GM21528 (cell line): ENCODE results near the gene ZFC3H1.
"Not testable (repeated sequence)": the region's sequence is repeated elsewhere in the genome, so short reads cannot be mapped to it uniquely, and the experiment has no call there.

Experiments used
- ATAC-seq: cut with Tn5 transposase; IDR thresholded peaks from one replicate; pipeline ENCODE4 v1.9.1; 2021; ENCODE audit warnings: mild to moderate bottlenecking, moderate library complexity; ENCODE audit not compliant: unreplicated experiment, low FRiP score

The ZFC3H1 gene

GRCh38 chr12:71663561-71664410, at the start of gene ZFC3H1, which contains the start of gene THAP2:
ZFC3H1 (minus strand) TSS chr12:71663848; CDS start chr12:71663610, 238 bp downstream.
THAP2 (plus strand) TSS chr12:71664301; CDS start chr12:71664510, 209 bp downstream.
- ATAC-seq: peak; percentile 91

- no peak for ATAC-seq
Measured at GRCh38 chr12:71710276-71711125, 46.9 kb upstream of the ZFC3H1 start.

GRCh38 chr12:71708658-71709057, 45.0 kb upstream of the ZFC3H1 start:
- no peak for ATAC-seq

- no peak for ATAC-seq
Measured at GRCh38 chr12:71704920-71705319, 41.3 kb upstream of the ZFC3H1 start.

- ATAC-seq: no peak
Measured at GRCh38 chr12:71703206-71703605, 39.6 kb upstream of the ZFC3H1 start.

- no peak for ATAC-seq
Measured at GRCh38 chr12:71702590-71702989, 38.9 kb upstream of the ZFC3H1 start.

- not testable (repeated sequence) for ATAC-seq
Measured at GRCh38 chr12:71702181-71702580, 38.5 kb upstream of the ZFC3H1 start.

- no peak for ATAC-seq
Measured at GRCh38 chr12:71695782-71696181, 32.1 kb upstream of the ZFC3H1 start.

GRCh38 chr12:71694099-71694820, 30.6 kb upstream of the ZFC3H1 start:
- ATAC-seq: peak; percentile 84

GRCh38 chr12:71693651-71694050, 30.0 kb upstream of the ZFC3H1 start:
- ATAC-seq: peak; percentile 18

- no peak for ATAC-seq
Measured at GRCh38 chr12:71693126-71693525, 29.5 kb upstream of the ZFC3H1 start.

- ATAC-seq: no peak
Measured at GRCh38 chr12:71691504-71692129, 28.0 kb upstream of the ZFC3H1 start.

GRCh38 chr12:71688961-71689570, 25.4 kb upstream of the ZFC3H1 start:
- ATAC-seq: no peak

GRCh38 chr12:71687172-71687571, 23.5 kb upstream of the ZFC3H1 start:
- not testable (repeated sequence) for ATAC-seq

- ATAC-seq: no peak
Measured at GRCh38 chr12:71686658-71687025, 23.0 kb upstream of the ZFC3H1 start.

GRCh38 chr12:71685914-71686657, 22.4 kb upstream of the ZFC3H1 start, which contains the start of gene TMEM19:
TMEM19 (plus strand) TSS chr12:71686082; CDS start chr12:71686681, 599 bp downstream.
- peak; percentile 90 for ATAC-seq

- peak; percentile 4 for ATAC-seq
Measured at GRCh38 chr12:71685312-71685906, 21.8 kb upstream of the ZFC3H1 start.

GRCh38 chr12:71684081-71684480, 20.4 kb upstream of the ZFC3H1 start:
- ATAC-seq: no peak

GRCh38 chr12:71683633-71684032, 20.0 kb upstream of the ZFC3H1 start:
- ATAC-seq: no peak
